ENCODE results near the gene RASSF5.

DNA sequence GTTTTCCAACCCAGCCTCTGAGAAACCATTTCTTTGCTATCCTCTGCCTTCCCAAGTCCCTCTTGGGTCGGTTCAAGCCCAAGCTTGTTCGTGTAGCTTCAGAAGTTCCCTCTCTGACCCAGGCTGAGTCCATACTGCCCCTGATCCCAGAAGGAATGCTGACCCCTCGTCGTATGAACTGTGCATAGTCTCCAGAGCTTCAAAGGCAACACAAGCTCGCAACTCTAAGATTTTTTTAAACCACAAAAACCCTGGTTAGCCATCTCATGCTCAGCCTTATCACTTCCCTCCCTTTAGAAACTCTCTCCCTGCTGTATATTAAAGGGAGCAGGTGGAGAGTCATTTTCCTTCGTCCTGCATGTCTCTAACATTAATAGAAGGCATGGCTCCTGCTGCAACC, 81.2 kb downstream of the RASSF5 start:
- TF ChIP-seq, protein P1, sequence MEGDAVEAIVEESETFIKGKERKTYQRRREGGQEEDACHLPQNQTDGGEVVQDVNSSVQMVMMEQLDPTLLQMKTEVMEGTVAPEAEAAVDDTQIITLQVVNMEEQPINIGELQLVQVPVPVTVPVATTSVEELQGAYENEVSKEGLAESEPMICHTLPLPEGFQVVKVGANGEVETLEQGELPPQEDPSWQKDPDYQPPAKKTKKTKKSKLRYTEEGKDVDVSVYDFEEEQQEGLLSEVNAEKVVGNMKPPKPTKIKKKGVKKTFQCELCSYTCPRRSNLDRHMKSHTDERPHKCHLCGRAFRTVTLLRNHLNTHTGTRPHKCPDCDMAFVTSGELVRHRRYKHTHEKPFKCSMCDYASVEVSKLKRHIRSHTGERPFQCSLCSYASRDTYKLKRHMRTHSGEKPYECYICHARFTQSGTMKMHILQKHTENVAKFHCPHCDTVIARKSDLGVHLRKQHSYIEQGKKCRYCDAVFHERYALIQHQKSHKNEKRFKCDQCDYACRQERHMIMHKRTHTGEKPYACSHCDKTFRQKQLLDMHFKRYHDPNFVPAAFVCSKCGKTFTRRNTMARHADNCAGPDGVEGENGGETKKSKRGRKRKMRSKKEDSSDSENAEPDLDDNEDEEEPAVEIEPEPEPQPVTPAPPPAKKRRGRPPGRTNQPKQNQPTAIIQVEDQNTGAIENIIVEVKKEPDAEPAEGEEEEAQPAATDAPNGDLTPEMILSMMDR (IDR thresholded peaks at IDR 0.05; ENCODE audit: low read length) = no peak
- no peak for TF ChIP-seq EZH2phosphoT487 (IDR thresholded peaks at IDR 0.05; ENCODE audit: low read length)
- TF ChIP-seq EZH2 (optimal IDR thresholded peaks at IDR 0.05; ENCODE audit: low read depth, low read length) = no peak

Measured in MM.1S (cell line).